ENCODE measurements around the gene DPP10. TPM values are rescaled to one million over a fixed set of nuclear protein-coding genes. Genes with fewer than 3 reads are reported as not detected.

Gene DPP10
- total RNA-seq = not detected in 2 replicates

DNA sequence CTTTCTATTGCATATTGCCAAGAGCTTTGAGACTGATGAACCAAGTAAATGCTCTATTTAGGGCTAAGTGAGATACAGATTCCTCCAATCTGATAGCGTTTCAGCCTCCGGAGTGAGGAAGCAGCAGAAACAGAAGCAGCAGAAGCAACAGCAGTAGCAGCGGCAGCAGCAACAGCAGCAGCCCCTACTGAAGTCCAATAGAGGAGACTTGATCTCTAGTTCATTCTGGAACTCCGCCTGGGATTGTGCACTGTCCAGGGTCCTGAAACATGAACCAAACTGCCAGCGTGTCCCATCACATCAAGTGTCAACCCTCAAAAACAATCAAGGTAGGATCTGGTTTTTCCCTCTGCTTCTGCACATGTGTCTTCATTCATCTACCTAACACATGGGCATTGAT is at the start of gene DPP10:
Gene DPP10, plus strand, starts transcription at position 132 of the 400 bp plus-strand sequence.

All from epithelial cell of umbilical artery (primary cell).